A549 (cell line): ENCODE results near the gene SGIP1. TPM values are rescaled to one million over a fixed set of nuclear protein-coding genes. Genes with fewer than 3 reads are reported as not detected.

Experiments used
- ATAC-seq, 2 experiments: fragments of 200-7000 bp in 1 of 2; fragments of >200 bp in 1 of 2; cut with Nextera tagmentation in 1 of 2; cut with Tn5 transposase in 1 of 2; 3 replicates each; pipeline versions ENCODE4 v1.8.0 to v1.9.1; 2018 to 2020; ENCODE audit warnings: mild to moderate bottlenecking in 1 of 2, moderate library complexity in 1 of 2
- CTCF ChIA-PET: fragments of 300-600 bp; sonication (Branson Sonifier 250); formaldehyde crosslinking; extraction: SDS; loops from one replicate; lab custom pipeline; 2021; ENCODE audit warnings: antibody characterized with exemption, inconsistent platforms; lab: Yijun Ruan, JAX
- POLR2A ChIA-PET: fragments of 350-600 bp; formaldehyde crosslinking; extraction: SDS; loops from one replicate; lab custom pipeline; 2021; ENCODE audit warnings: antibody characterized with exemption, inconsistent platforms; lab: Yijun Ruan, JAX
- DNase-seq, 2 experiments: peaks; one replicate each; pipeline versions ENCODE4 v3.0.0 to v3.0.0-alpha.2; 2011 to 2016; ENCODE audit warnings: low read depth in 1 of 2, low spot score in 1 of 2
- FAIRE-seq: peaks from 2 replicates; lab custom pipeline; 2011; peaks lifted over from hg19 to GRCh38; lab: Jason Lieb, UNC
- H3K27ac ChIP-seq, 2 experiments: fragments of >200 bp; sonication (Bioruptor Twin); formaldehyde crosslinking; 3 replicates each; pipeline ENCODE4 v1.5.1; 2016 to 2017
- H3K4me1 ChIP-seq: fragments of >200 bp; sonication (Bioruptor Twin); formaldehyde crosslinking; 3 replicates; pipeline ENCODE4 v1.6.1; 2016
- H3K4me2 ChIP-seq: fragments of >200 bp; sonication (Bioruptor Twin); formaldehyde crosslinking; 3 replicates; pipeline ENCODE4 v1.6.1; 2016
- H3K4me3 ChIP-seq: fragments of >200 bp; sonication (Bioruptor Twin); formaldehyde crosslinking; 3 replicates; pipeline ENCODE4 v1.5.1; 2016
- H3K9me3 ChIP-seq: fragments of >200 bp; sonication (Bioruptor Twin); formaldehyde crosslinking; 3 replicates; pipeline ENCODE4 v1.6.1; 2016
- CBX8 ChIP-seq: fragments of 200-600 bp; sonication (generic); IDR thresholded peaks from 2 replicates; pipeline ENCODE4 v1.6.1; 2016
- CEBPB ChIP-seq, 2 experiments: fragments of >200 bp in 1 of 2; sonication (Bioruptor Twin) in 1 of 2; formaldehyde crosslinking in 1 of 2; IDR thresholded peaks; 2 replicates each; pipeline ENCODE4 v1.6.1; 2012 to 2016
- CHD2 ChIP-seq: fragments of 150-350 bp; IDR thresholded peaks from 2 replicates; pipeline ENCODE4 v1.6.1; 2014; ENCODE audit warnings: low read length; ENCODE audit not compliant: partially characterized antibody
- EHMT2 ChIP-seq: fragments of 200-600 bp; sonication (generic); IDR thresholded peaks from 2 replicates; pipeline ENCODE4 v1.6.1; 2016; ENCODE audit warnings: antibody characterized with exemption, low read depth, mild to moderate bottlenecking, moderate library complexity
- EP300 ChIP-seq, 2 experiments: fragments of >200 bp; sonication (Bioruptor Twin); formaldehyde crosslinking; IDR thresholded peaks; 2 replicates in 1 of 2; 3 replicates in 1 of 2; pipeline ENCODE4 v1.6.1; 2016 to 2017
- FOSL2 ChIP-seq, 2 experiments: fragments of 450-650 bp in 1 of 2; fragments of >200 bp in 1 of 2; sonication (Bioruptor Twin) in 1 of 2; formaldehyde crosslinking; IDR thresholded peaks; 2 replicates each; pipeline versions ENCODE4 v1.5.0 to v1.6.1; 2016 to 2020; ENCODE audit warnings: mild to moderate bottlenecking in 1 of 2, moderate library complexity in 1 of 2
- FOXS1 ChIP-seq: fragments of 250-450 bp; sonication (Bioruptor Pico); IDR thresholded peaks from 2 replicates; pipeline ENCODE4 v1.5.0; 2020; ENCODE audit warnings: mild to moderate bottlenecking, moderate library complexity
- HDAC2 ChIP-seq: fragments of 200-600 bp; sonication (generic); IDR thresholded peaks from 2 replicates; pipeline ENCODE4 v1.6.1; 2016
- HEYL ChIP-seq: fragments of 250-450 bp; sonication (Bioruptor Pico); IDR thresholded peaks from 2 replicates; pipeline ENCODE4 v1.8.0; 2021; ENCODE audit warnings: mild to moderate bottlenecking, moderate library complexity
- HOXA7 ChIP-seq: fragments of 250-450 bp; sonication (Bioruptor Pico); IDR thresholded peaks from 2 replicates; pipeline ENCODE4 v1.5.0; 2020; ENCODE audit warnings: mild to moderate bottlenecking, moderate library complexity
- HOXB13 ChIP-seq: fragments of 250-450 bp; sonication (Bioruptor Pico); IDR thresholded peaks from 2 replicates; pipeline ENCODE4 v1.5.0; 2020; ENCODE audit warnings: low read depth, mild to moderate bottlenecking, moderate library complexity
- HOXB5 ChIP-seq: fragments of 250-450 bp; sonication (Bioruptor Pico); IDR thresholded peaks from 2 replicates; pipeline ENCODE4 v1.5.0; 2020; ENCODE audit warnings: mild to moderate bottlenecking, moderate library complexity
- JUNB ChIP-seq: fragments of >200 bp; sonication (Bioruptor Twin); formaldehyde crosslinking; IDR thresholded peaks from 2 replicates; pipeline ENCODE4 v1.6.1; 2016
- KDM5A ChIP-seq: fragments of 200-600 bp; sonication (generic); IDR thresholded peaks from 2 replicates; pipeline ENCODE4 v1.6.1; 2016; ENCODE audit warnings: antibody characterized with exemption, mild to moderate bottlenecking
- MAZ ChIP-seq: fragments of 150-350 bp; IDR thresholded peaks from 2 replicates; pipeline ENCODE4 v1.6.1; 2014; ENCODE audit warnings: antibody characterized with exemption, low read depth, low read length, borderline replicate concordance
- MYC ChIP-seq: IDR thresholded peaks from 2 replicates; pipeline ENCODE4 v1.6.1; 2012; ENCODE audit warnings: mild to moderate bottlenecking, inconsistent platforms, low read length, improper control_type of control experiment, borderline replicate concordance
- NFE2L2 ChIP-seq: fragments of 150-350 bp; conservative IDR thresholded peaks from 2 replicates; pipeline ENCODE4 v1.6.1; 2014; ENCODE audit warnings: low read length
- POLR2A ChIP-seq: IDR thresholded peaks from 2 replicates; pipeline ENCODE4 v1.6.1; 2012; ENCODE audit warnings: mild to moderate bottlenecking, low read length
- POLR2AphosphoS2 ChIP-seq: conservative IDR thresholded peaks from 2 replicates; pipeline ENCODE4 v1.6.1; 2012; ENCODE audit warnings: low read length, improper control_type of control experiment, inconsistent platforms
- RAD21 ChIP-seq, 2 experiments: fragments of >200 bp in 1 of 2; sonication (Bioruptor Twin) in 1 of 2; formaldehyde crosslinking in 1 of 2; IDR thresholded peaks in 1 of 2; conservative IDR thresholded peaks in 1 of 2; 2 replicates in 1 of 2; 3 replicates in 1 of 2; pipeline ENCODE4 v1.6.1; 2012 to 2018; ENCODE audit warnings: inconsistent platforms in 1 of 2
- RARB ChIP-seq: fragments of 250-450 bp; sonication (Bioruptor Pico); IDR thresholded peaks from 2 replicates; pipeline ENCODE4 v1.8.0; 2021; ENCODE audit warnings: mild to moderate bottlenecking, moderate library complexity
- REST ChIP-seq: fragments of 200-600 bp; sonication (generic); IDR thresholded peaks from 2 replicates; pipeline ENCODE4 v1.6.1; 2016; ENCODE audit warnings: antibody characterized with exemption, mild to moderate bottlenecking, moderate library complexity
- RNF2 ChIP-seq: fragments of 200-600 bp; sonication (generic); IDR thresholded peaks from 2 replicates; pipeline ENCODE4 v1.6.1; 2016; ENCODE audit warnings: low read depth, mild to moderate bottlenecking, antibody characterized with exemption, moderate library complexity, borderline replicate concordance
- ZFP36 ChIP-seq: fragments of 450-650 bp; IDR thresholded peaks from 2 replicates; pipeline ENCODE4 v1.6.1; 2014; ENCODE audit warnings: borderline replicate concordance; ENCODE audit not compliant: partially characterized antibody
- WGBS: methylation state at CpG from one replicate; pipeline ENCODE4 v1.1.6; 2017; ENCODE audit errors: missing lambda C conversion rate; 5-methylcytosine and 5-hydroxymethylcytosine counted together
- polyA plus RNA-seq, 4 experiments: library from polyadenylated mRNA; depleted of rRNA in 3 of 4; stranded (reverse); fragments of >200 nt; fragmentation: RNase III in 1 of 4; extraction: RNeasy Plus Mini Kit Qiagen cat#74134 plus additional on column Dnase treatment in 1 of 4; gene quantifications; 2 replicates in 3 of 4; 3 replicates in 1 of 4; pipeline ENCODE4 v1.2.3, GENCODE V29; 2011 to 2017
- TF ChIP-seq, protein P1 (sequence below): fragments of >200 bp; sonication (Bioruptor Twin); formaldehyde crosslinking; IDR thresholded peaks from 3 replicates; pipeline ENCODE4 v1.5.1; 2016
- TF ChIP-seq, protein P2 (sequence below): fragments of 150-350 bp; IDR thresholded peaks from 2 replicates; pipeline ENCODE4 v1.6.1; 2014; ENCODE audit warnings: low read depth, mild to moderate bottlenecking, low read length
- TF ChIP-seq, protein P3 (sequence below): IDR thresholded peaks from 2 replicates; pipeline ENCODE4 v1.6.1; 2012

The SGIP1 gene
- polyA plus RNA-seq, 2 of the 4 experiments (the other 2 are of a cell fraction) = not detected

GRCh38 chr1:66692681-66693080 lies 158.7 kb downstream of the SGIP1 start:
- ATAC-seq (no peak), DNase-seq (no peak), FAIRE-seq (no peak)
- TF ChIP-seq, protein P1, sequence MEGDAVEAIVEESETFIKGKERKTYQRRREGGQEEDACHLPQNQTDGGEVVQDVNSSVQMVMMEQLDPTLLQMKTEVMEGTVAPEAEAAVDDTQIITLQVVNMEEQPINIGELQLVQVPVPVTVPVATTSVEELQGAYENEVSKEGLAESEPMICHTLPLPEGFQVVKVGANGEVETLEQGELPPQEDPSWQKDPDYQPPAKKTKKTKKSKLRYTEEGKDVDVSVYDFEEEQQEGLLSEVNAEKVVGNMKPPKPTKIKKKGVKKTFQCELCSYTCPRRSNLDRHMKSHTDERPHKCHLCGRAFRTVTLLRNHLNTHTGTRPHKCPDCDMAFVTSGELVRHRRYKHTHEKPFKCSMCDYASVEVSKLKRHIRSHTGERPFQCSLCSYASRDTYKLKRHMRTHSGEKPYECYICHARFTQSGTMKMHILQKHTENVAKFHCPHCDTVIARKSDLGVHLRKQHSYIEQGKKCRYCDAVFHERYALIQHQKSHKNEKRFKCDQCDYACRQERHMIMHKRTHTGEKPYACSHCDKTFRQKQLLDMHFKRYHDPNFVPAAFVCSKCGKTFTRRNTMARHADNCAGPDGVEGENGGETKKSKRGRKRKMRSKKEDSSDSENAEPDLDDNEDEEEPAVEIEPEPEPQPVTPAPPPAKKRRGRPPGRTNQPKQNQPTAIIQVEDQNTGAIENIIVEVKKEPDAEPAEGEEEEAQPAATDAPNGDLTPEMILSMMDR = no peak
- no peak for TF ChIP-seq HOXB5 (CRISPR knock-in tag)
- no peak for TF ChIP-seq CEBPB (IDR thresholded peaks at IDR 0.05)
- TF ChIP-seq NFE2L2 = no peak
- TF ChIP-seq, protein P2, sequence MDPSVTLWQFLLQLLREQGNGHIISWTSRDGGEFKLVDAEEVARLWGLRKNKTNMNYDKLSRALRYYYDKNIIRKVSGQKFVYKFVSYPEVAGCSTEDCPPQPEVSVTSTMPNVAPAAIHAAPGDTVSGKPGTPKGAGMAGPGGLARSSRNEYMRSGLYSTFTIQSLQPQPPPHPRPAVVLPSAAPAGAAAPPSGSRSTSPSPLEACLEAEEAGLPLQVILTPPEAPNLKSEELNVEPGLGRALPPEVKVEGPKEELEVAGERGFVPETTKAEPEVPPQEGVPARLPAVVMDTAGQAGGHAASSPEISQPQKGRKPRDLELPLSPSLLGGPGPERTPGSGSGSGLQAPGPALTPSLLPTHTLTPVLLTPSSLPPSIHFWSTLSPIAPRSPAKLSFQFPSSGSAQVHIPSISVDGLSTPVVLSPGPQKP = no peak
- TF ChIP-seq, protein P3, sequence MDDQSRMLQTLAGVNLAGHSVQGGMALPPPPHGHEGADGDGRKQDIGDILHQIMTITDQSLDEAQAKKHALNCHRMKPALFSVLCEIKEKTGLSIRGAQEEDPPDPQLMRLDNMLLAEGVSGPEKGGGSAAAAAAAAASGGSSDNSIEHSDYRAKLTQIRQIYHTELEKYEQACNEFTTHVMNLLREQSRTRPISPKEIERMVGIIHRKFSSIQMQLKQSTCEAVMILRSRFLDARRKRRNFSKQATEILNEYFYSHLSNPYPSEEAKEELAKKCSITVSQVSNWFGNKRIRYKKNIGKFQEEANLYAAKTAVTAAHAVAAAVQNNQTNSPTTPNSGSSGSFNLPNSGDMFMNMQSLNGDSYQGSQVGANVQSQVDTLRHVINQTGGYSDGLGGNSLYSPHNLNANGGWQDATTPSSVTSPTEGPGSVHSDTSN = no peak
- TF ChIP-seq MAZ = no peak
- TF ChIP-seq HOXB13 = no peak
- no peak for TF ChIP-seq EP300 (IDR thresholded peaks at IDR 0.05)
- no peak for TF ChIP-seq HEYL
- no peak for TF ChIP-seq MYC
- TF ChIP-seq KDM5A = no peak
- TF ChIP-seq RNF2 = no peak
- TF ChIP-seq JUNB = no peak
- TF ChIP-seq FOSL2 (IDR thresholded peaks at IDR 0.05) = no peak
- no peak for TF ChIP-seq FOSL2 (CRISPR knock-in tag; IDR thresholded peaks at IDR 0.05)
- TF ChIP-seq HDAC2 = no peak
- no peak for TF ChIP-seq RARB (CRISPR knock-in tag)
- no peak for TF ChIP-seq POLR2AphosphoS2
- no peak for TF ChIP-seq RAD21 (conservative IDR thresholded peaks at IDR 0.05 in 1 of 2, IDR thresholded peaks at IDR 0.05 in 1 of 2)
- H3K27ac ChIP-seq = no peak overlapping the region
- POLR2A ChIA-PET = no interaction called here
- H3K4me3 ChIP-seq = no peak overlapping the region
- no peaks in the 10 kb centered on the region for H3K9me3 ChIP-seq
- WGBS = 35% methylated on average over 3 of the region's 3 CpGs
- H3K4me2 ChIP-seq = no peak overlapping the region
- CTCF ChIA-PET = interaction anchor here (1.6 kb wide), 1 partner anchor 33 kb away, joined by 3 read pairs; no protein-coding TSS in a partner anchor
- H3K4me1 ChIP-seq = no peaks in the 10 kb centered on the region

DNA sequence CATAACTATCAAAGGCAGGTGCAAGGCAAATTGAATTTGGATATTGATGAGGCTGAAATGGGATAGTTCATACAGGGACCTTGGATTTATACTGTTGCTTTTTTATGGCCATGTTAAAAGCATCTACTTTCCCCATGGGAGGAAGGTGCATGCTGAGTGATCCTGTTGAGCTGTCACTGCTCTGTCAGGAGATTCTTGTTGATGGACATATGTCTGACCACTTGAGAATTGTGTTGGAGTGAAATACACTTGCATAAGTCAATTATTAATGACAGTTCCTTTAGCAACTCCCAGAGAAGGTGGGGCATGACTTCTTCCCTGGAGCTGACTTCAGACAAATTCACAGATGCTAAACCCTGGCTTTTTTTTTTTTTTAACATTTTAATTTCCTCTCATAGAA lies 159.9 kb downstream of the SGIP1 start:
- POLR2A ChIA-PET = no interaction called here
- no peak for ATAC-seq
- Histone ChIP-seq H3K4me1 (no peaks in the 10 kb centered on the region), H3K9me3 (no peaks in the 10 kb centered on the region), H3K4me3 (no peak overlapping the region), H3K4me2 (no peak overlapping the region), H3K27ac (no peak overlapping the region)
- TF ChIP-seq ZFP36 = no peak
- no peak for TF ChIP-seq EHMT2
- no peak for TF ChIP-seq FOXS1
- TF ChIP-seq CHD2 = no peak
- TF ChIP-seq RAD21 (conservative IDR thresholded peaks at IDR 0.05 in 1 of 2, IDR thresholded peaks at IDR 0.05 in 1 of 2) = no peak
- no peak for TF ChIP-seq REST
- TF ChIP-seq HOXA7 = no peak
- TF ChIP-seq, protein P3 = no peak
- TF ChIP-seq POLR2A = no peak
- TF ChIP-seq MAZ = no peak
- TF ChIP-seq CBX8 = no peak
- DNase-seq = no peak
- no peak for FAIRE-seq
- CTCF ChIA-PET = interaction anchor here (1.6 kb wide), 1 partner anchor 32 kb away, joined by 3 read pairs; no protein-coding TSS in a partner anchor
